Vagina (tissue), 2 donors: ENCODE data around the gene CD8A.

Source experiments
- POLR2A ChIP-seq, 2 donors: fragments of 450-650 bp; IDR thresholded peaks; one replicate each; pipeline ENCODE4 v1.6.1; 2017; ENCODE audit warnings: antibody characterized with exemption in 2 of 2, mild to moderate bottlenecking in 2 of 2, moderate library complexity in 2 of 2
- POLR2AphosphoS5 ChIP-seq, 2 donors: sonication (generic); formaldehyde crosslinking; IDR thresholded peaks; one replicate each; pipeline ENCODE4 v1.9.0; 2017; ENCODE audit warnings: antibody characterized with exemption in 2 of 2, mild to moderate bottlenecking in 2 of 2, low read depth in 1 of 2; ENCODE audit not compliant: insufficient read depth in 1 of 2
- TF ChIP-seq, protein P1 (sequence below), 3 experiments: fragments of 450-650 bp in 2 of 3; fragments of 200-600 bp in 1 of 3; sonication (generic) in 1 of 3; IDR thresholded peaks; one replicate each; pipeline ENCODE4 v1.5.1; 2017 to 2019; ENCODE audit warnings: antibody characterized with exemption in 3 of 3, mild to moderate bottlenecking in 2 of 3, moderate library complexity in 2 of 3

DNA sequence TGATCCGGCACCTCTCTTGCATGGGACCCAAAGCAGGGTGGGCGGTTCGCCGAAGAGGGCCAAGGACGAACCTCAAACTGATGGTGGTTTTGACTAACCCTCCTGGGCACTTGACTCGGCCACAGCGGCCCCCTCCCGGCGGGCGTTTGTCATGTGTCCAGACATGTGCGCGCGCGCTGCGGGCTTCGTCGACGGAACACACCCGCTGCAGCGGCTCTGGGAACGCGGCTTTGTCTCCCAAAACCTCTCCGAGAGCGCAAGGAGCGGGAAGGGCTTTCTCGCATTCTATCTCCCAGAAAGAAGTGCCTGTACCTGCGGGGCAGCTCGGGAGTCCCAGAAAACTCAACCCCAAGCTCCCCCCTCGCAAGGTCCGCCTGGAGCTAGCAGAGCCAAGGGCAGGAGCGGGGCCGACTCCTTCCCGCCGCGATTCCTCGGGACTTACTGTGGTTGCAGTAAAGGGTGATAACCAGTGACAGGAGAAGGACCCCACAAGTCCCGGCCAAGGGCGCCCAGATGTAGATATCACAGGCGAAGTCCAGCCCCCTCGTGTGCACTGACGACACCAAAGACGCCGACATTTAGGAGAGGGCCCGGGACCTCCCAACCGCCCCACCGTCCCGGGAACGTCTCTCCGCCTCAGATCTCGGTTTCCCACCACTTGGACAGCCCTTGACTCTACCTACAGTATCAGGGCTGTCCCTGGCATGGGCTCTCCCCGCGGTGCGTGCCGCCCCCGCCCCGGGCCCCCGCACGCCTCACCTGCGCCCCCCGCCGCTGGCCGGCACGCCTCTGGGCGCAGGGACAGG lies 1.6 kb downstream of the CD8A start:
- TF ChIP-seq, protein P1, sequence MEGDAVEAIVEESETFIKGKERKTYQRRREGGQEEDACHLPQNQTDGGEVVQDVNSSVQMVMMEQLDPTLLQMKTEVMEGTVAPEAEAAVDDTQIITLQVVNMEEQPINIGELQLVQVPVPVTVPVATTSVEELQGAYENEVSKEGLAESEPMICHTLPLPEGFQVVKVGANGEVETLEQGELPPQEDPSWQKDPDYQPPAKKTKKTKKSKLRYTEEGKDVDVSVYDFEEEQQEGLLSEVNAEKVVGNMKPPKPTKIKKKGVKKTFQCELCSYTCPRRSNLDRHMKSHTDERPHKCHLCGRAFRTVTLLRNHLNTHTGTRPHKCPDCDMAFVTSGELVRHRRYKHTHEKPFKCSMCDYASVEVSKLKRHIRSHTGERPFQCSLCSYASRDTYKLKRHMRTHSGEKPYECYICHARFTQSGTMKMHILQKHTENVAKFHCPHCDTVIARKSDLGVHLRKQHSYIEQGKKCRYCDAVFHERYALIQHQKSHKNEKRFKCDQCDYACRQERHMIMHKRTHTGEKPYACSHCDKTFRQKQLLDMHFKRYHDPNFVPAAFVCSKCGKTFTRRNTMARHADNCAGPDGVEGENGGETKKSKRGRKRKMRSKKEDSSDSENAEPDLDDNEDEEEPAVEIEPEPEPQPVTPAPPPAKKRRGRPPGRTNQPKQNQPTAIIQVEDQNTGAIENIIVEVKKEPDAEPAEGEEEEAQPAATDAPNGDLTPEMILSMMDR (IDR thresholded peaks at IDR 0.05) = no peak
- TF ChIP-seq POLR2A (IDR thresholded peaks at IDR 0.05) = no peak
- no peak for TF ChIP-seq POLR2AphosphoS5 (IDR thresholded peaks at IDR 0.05; ENCODE audit: insufficient read depth in 1 of 2, low read depth in 1 of 2)
